Activated naive CD4-positive, alpha-beta T cell treated with anti-CD3 and anti-CD28 coated beads, Interleukin-2, amount 50 U/mL, for 16 hours (primary cell): ENCODE data around the gene ADNP2.

Experiments
- DNase-seq: peaks from one replicate; pipeline ENCODE4 v3.0.0-alpha.2; 2020

ADNP2 gene

GRCh38 chr18:80106482-80107051, 2.5 kb upstream of the ADNP2 start:
- no peak for DNase-seq

DNA sequence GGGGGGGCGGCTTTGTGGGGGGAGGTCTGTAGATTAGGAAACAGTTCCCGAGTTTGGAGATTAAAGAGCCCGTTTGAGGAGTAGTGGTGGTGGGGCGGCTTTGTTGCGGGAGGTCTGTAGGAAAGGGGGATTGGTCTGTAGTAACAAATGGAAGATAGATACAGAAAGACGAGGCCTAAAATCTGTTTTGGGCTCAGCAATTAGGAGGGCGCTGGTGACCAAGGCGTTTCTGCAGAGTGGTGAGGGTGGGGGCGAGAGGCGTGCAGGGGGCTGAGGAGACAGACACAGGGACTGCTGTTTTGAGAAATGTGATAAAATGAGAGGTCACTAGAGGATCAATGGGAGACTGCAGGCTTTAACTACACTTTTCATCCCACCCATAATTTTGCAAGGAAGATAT, 1.6 kb upstream of the ADNP2 start:
- no peak for DNase-seq

DNA sequence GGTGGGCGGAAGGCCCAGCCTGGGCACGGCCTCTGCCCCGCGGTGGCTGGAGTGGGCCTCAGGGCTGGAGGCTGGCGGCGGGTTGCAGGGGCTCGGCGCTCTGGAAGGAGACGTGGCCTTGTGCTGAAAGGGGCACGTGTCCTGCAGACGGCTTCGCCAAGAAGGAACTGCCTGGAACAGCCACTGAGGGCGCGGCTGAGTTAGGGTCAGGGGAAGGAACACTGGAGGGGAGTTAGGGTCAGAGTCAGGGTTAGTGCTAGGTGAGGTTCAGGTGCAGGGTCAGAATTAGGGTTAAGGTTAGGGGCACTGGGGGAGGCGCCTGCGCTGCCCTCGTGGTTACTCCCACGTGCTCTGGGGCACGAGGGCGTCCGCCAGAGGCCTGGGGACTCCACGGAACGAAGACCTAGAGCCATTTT, 933 bp upstream of the ADNP2 start:
- no peak for DNase-seq

DNA sequence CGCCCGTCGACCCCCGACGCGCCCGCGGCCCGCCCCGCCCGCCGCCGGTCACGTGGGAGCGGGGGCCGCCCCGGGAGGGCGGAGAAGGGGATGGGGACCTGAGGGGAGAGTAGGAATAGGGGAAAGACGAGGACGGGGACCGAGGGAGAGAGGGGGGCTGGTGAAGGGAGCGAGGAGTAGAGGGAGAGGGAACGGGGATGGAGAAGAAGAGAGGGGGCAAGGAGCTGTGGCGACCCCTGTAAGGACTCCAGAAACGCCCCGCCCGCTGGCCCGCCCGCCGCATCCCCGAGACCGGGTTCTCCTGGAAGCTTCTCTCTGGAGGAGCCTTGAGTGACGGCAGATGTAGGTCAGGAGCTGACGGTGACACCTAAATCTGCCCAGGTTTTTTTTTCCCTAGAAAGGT, 615 bp downstream of the ADNP2 start:
- no peak for DNase-seq

DNA sequence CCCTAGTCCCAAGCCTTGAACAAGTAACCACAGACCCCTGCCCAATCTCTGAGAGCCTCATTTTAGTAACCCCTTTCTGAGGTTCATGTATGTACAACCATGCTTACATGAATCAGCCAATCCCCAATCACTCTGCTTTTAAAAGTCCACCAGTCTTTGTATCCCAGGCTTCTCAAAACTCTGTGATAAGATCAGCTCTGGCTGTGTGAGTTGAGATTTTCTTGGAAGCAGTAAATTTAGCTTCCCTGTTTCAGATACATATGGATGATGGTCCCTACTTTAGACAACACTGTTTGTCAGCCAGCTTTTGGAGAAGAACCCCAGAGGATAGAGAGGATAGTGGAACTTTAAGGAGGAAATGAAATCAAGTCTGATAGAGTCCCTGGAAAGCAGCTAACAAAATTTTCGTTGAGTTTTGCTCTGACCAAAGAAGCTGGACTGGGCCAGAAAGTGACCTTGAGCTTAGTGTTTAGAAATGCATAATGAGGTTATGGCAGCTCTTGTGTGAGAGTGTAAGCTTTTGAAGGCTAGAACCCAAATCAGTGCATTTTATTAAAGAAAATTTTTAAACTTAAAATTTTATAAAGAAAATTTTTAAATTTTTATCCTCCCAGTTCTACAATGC, 3.7 kb downstream of the ADNP2 start:
- no peak for DNase-seq

GRCh38 chr18:80115035-80115434, 6.0 kb downstream of the ADNP2 start:
- DNase-seq = no peak

GRCh38 chr18:80119111-80119510, 10.0 kb downstream of the ADNP2 start:
- DNase-seq = no peak

DNA sequence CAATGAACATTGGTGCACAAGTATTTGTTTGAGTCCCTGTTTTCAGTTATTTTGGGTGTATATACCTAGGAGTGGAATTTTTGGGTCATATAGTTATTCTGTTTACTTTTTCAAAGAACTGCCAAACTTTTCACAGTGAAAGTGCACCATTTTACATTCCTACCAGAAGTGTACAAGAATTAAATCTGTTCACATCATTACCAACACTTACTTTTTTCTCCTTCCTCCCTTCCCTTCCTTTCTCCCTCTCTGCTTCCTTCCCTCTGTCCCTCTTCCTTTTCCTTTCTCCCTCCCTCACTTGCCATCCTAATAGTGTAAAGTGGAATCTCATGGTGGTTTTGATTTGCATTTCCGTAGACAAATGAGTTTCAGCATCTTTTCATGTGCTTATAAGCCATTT, 11.9 kb downstream of the ADNP2 start:
- no peak for DNase-seq

GRCh38 chr18:80124131-80124530, 15.1 kb downstream of the ADNP2 start:
- DNase-seq = no peak

DNA sequence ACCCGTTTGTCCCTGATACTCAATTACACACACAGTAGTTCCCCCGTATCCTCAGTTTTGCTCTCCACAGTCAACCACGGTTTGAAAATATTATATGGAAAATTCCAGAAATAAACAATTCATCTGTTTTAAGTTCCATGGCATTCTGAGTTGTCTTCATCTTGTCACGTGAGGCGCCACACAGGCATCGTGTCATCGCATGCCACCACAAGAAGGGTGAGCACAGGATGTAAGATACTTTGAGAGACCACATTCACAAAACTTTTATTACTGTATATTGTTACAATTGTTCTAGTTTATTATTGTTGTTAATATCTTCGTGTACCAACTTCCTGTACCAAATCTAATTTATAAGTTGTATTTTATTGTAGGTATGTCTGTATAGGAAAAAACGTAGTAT, 17.7 kb downstream of the ADNP2 start:
- DNase-seq = no peak

DNA sequence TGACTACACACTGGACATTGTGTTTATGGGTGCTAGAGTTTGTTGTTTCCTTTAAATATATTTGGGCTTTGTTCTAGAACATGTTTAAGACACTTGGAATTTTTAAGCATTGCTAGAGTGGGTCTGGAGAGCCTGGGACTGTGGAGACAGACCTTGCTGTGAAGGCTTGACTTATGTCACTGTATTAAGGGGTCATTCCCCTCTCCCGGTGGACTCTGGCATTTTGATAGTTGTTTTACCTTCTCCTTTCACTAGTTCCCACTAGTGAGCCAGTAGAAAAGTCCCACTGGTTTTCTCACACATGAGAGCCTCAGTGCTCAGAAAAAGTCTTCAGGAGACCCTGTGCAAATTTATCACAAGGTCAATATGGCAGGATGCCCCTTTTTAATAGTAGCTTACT, 18.6 kb downstream of the ADNP2 start:
- no peak for DNase-seq

GRCh38 chr18:80129672-80130367, 20.8 kb downstream of the ADNP2 start:
- DNase-seq = no peak

GRCh38 chr18:80130555-80130954, 21.5 kb downstream of the ADNP2 start:
- DNase-seq = no peak

GRCh38 chr18:80132180-80132812, 23.2 kb downstream of the ADNP2 start:
- no peak for DNase-seq

DNA sequence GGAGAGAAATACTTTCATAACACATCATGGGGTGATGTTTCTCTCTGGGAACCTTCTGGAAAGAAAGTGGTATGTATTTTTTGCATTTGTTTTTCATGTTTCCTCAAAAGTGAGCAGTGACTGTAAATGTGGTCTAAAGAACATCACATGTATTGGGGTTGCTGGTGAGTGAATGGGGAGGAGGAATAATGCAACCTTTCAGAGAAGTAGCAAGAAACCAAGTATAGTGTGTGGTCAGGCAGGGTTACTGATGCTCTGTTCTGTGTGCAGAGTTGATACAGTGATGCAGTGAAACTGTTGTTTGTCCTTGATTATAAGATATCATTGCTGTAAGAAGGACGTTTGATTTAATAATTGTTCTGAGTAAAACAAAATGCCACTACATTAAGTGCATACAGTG, 24.1 kb downstream of the ADNP2 start:
- no peak for DNase-seq

DNA sequence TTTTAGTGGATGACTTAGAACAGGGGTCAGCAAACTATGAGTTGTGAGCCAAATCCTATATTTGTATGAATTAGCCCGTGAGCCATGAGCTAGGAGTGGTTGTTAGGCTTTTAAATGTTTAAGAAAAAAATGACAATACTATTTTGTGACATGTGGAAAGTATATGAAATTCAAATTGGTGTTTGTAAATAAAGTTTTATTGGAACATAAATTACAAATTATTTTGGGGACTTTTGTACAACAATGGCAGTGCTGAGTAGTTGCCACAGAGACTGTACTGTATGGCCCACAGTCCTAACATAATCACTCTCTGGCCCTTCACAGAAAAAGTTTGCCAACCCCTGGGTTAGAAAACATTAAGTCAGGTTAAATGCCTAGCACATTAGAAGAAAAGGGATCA, 26.1 kb downstream of the ADNP2 start:
- no peak for DNase-seq

- no peak for DNase-seq
Measured at GRCh38 chr18:80136679-80137078, 27.6 kb downstream of the ADNP2 start.

DNA sequence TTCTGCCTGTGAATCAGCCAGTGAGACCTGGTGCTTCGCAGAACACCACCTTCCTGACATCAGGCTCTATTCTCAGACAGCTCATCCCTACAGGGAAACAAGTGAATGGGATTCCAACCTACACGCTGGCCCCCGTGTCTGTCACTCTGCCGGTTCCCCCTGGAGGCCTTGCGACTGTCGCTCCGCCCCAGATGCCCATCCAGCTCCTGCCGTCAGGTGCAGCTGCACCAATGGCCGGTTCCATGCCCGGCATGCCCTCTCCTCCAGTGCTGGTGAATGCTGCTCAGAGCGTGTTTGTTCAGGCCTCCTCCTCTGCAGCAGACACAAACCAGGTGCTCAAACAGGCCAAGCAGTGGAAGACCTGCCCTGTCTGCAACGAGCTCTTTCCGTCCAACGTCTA, 28.1 kb downstream of the ADNP2 start:
- no peak for DNase-seq

DNA sequence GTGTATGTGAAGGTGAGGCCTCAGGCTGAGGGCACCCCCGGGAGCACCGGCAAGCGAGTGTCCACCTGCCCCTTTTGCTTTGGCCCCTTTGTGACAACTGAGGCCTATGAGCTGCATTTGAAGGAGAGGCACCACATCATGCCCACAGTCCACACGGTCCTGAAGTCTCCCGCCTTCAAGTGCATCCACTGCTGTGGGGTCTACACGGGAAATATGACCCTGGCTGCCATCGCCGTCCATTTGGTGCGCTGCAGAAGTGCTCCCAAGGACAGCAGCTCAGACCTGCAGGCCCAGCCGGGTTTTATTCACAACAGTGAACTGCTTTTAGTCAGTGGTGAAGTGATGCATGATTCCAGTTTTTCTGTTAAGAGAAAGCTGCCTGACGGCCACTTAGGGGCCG, 28.9 kb downstream of the ADNP2 start:
- DNase-seq = no peak

GRCh38 chr18:80140455-80140985, 31.5 kb downstream of the ADNP2 start:
- no peak for DNase-seq

DNA sequence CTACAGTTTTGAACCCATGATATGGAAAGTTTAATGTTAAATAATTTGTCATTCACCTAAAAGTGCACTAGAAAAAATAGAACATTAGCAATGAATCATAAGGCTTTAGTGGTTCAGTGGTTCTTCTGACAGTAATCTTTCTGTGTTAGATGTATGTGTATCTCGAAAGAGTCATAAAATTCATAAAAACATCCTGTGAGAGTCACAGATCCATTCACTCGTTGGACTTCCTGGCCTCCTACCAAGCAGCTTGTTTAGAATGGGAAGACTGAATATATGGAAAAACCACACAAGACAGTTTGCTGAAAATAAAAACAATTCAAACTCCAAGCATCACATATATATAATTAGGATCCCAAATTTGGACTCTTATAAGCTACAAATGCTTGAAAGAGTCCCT, 34.8 kb downstream of the ADNP2 start:
- no peak for DNase-seq

DNA sequence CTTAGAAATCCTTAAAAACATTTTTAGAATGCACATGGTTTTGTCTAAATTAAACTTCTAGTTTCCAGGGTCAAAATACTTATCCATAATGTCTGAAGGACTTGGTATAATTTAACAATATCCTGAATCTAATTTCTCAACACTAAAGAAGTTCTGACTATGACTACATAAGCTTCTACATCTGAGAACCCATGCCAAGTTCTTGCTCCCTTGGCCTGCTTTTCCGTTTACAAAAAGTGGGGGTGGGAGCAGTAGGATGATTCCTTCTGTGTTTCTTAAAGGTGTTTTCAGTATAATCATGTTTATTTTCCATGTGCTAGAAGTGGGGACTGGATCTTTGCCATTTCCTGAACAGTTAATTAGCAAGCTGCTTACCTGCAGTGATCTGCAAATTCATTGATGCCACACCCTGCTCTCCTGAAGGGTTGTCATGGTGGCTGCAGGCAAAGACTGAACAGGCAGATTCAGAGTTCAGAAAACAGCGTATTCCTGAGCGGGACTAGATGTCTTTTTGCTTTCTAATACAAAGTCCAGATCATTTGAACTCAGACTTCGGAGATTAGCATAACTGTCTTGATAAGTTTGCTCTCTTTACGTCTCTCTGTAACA, 36.2 kb downstream of the ADNP2 start:
- no peak for DNase-seq

GRCh38 chr18:80147037-80147417, 38.0 kb downstream of the ADNP2 start:
- DNase-seq = no peak
